Astrocyte (in vitro differentiated cells and primary cell): Measurements from ENCODE around the gene CDKN2C. TPM values are rescaled to one million over a fixed set of nuclear protein-coding genes. Genes with fewer than 3 reads are reported as not detected.

Experiments
- DNase-seq: peaks from one replicate; pipeline ENCODE4 v3.0.0-alpha.2; 2010; ENCODE audit warnings: low read depth
- FAIRE-seq: peaks from 2 replicates; lab custom pipeline; 2011; peaks lifted over from hg19 to GRCh38; lab: Jason Lieb, UNC
- H2AFZ ChIP-seq: 2 replicates; pipeline ENCODE4 v1.6.0; 2012; ENCODE audit warnings: low read depth, low read length, inconsistent platforms
- H3K27ac ChIP-seq: 2 replicates; pipeline ENCODE4 v1.5.1; 2011; ENCODE audit warnings: low read depth, low read length, inconsistent platforms
- H3K27me3 ChIP-seq: 2 replicates; pipeline ENCODE4 v1.6.0; 2011; ENCODE audit warnings: low read length, inconsistent platforms; ENCODE audit not compliant: insufficient read depth
- H3K36me3 ChIP-seq: 2 replicates; pipeline ENCODE4 v1.5.1; 2011; ENCODE audit warnings: low read length, inconsistent platforms; ENCODE audit not compliant: insufficient read depth
- H3K4me1 ChIP-seq: 2 replicates; pipeline ENCODE4 v1.5.1; 2011; ENCODE audit warnings: low read length, inconsistent platforms; ENCODE audit not compliant: insufficient read depth
- H3K4me2 ChIP-seq: 2 replicates; pipeline ENCODE4 v1.6.0; 2012; ENCODE audit warnings: low read length, inconsistent platforms
- H3K4me3 ChIP-seq: 2 replicates; pipeline ENCODE4 v1.5.1; 2011; ENCODE audit warnings: low read depth, mild to moderate bottlenecking, low read length, inconsistent platforms; ENCODE audit not compliant: insufficient read depth
- H3K79me2 ChIP-seq: 2 replicates; pipeline ENCODE4 v1.6.0; 2012; ENCODE audit warnings: mild to moderate bottlenecking, low read length, inconsistent platforms; ENCODE audit not compliant: insufficient read depth
- H3K9ac ChIP-seq: 2 replicates; pipeline ENCODE4 v1.6.0; 2012; ENCODE audit warnings: mild to moderate bottlenecking, low read length, inconsistent platforms
- H3K9me3 ChIP-seq: 2 replicates; pipeline ENCODE4 v1.5.1; 2012; ENCODE audit warnings: low read depth, mild to moderate bottlenecking, low read length, inconsistent platforms; ENCODE audit not compliant: insufficient read depth
- H4K20me1 ChIP-seq: 2 replicates; pipeline ENCODE4 v1.6.0; 2012; ENCODE audit warnings: low read length, inconsistent platforms; ENCODE audit not compliant: insufficient read depth
- H3K27ac Mint-ChIP-seq: one replicate; pipeline ENCODE4 v1.8.0; 2021; ENCODE audit warnings: mild to moderate bottlenecking, mixed read lengths; ENCODE audit not compliant: unreplicated experiment
- H3K27me3 Mint-ChIP-seq: one replicate; pipeline ENCODE4 v1.8.0; 2021; ENCODE audit warnings: low read depth, mixed read lengths; ENCODE audit not compliant: unreplicated experiment
- H3K36me3 Mint-ChIP-seq: one replicate; pipeline ENCODE4 v1.8.0; 2021; ENCODE audit warnings: low read depth, mixed read lengths; ENCODE audit not compliant: unreplicated experiment
- H3K4me1 Mint-ChIP-seq: one replicate; pipeline ENCODE4 v1.8.0; 2021; ENCODE audit warnings: low read depth, mixed read lengths; ENCODE audit not compliant: unreplicated experiment
- H3K4me3 Mint-ChIP-seq: one replicate; pipeline ENCODE4 v1.8.0; 2021; ENCODE audit warnings: mild to moderate bottlenecking, moderate library complexity, mixed read lengths; ENCODE audit not compliant: unreplicated experiment
- H3K9me3 Mint-ChIP-seq: one replicate; pipeline ENCODE4 v1.8.0; 2021; ENCODE audit warnings: mild to moderate bottlenecking, mixed read lengths; ENCODE audit not compliant: unreplicated experiment
- CTCF ChIP-seq: IDR thresholded peaks from 2 replicates; pipeline ENCODE4 v1.5.1; 2011; ENCODE audit warnings: low read depth, mild to moderate bottlenecking, inconsistent platforms, low read length, moderate library complexity; ENCODE audit not compliant: insufficient read depth
- EZH2 ChIP-seq: IDR thresholded peaks from 2 replicates; pipeline ENCODE4 v1.6.1; 2012; ENCODE audit warnings: mild to moderate bottlenecking, low read length, inconsistent platforms; ENCODE audit not compliant: insufficient read depth
- total RNA-seq: library from RNA; stranded (reverse); gene quantifications from 2 replicates; pipeline ENCODE4 v1.2.1, GENCODE V29; 2021

Gene CDKN2C
- total RNA-seq, 1 donor from 2014 or later, result 0.43 TPM

DNA sequence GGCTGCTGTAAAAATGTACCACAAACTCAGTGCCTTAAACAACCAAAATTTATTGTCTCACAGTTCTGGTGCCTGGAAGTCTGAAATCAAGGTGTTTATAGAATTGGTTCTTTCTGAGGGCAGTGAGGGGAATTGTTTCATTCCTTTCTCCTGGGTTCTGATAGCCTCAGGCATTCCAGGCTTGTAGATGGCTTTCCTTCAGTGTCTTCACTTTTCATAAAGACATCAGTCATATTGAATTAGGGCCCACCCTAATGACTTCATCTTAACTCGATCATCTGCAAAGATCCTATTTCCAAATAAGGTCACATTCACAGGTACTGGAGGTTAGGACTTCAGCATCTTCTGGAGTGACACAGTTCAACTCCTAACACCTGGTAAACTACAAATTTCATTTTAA, 15.0 kb downstream of the CDKN2C start:
- Mint-ChIP-seq H3K4me1 (no peaks in the 10 kb centered on the region), H3K36me3 (no peaks in the 10 kb centered on the region), H3K9me3 (no peaks in the 10 kb centered on the region), H3K27me3 (peaks cover 38% of the 10 kb centered on the region), H3K4me3 (no peak overlapping the region), H3K27ac (no peak overlapping the region)
- DNase-seq (no peak), FAIRE-seq (no peak)
- no peaks in the 10 kb centered on the region for H3K36me3 ChIP-seq
- H3K9me3 ChIP-seq, result no peaks in the 10 kb centered on the region
- no peak overlapping the region for H2AFZ ChIP-seq
- H4K20me1 ChIP-seq, result no peaks in the 10 kb centered on the region
- no peak overlapping the region for H3K4me3 ChIP-seq
- no peaks in the 10 kb centered on the region for H3K79me2 ChIP-seq
- H3K27me3 ChIP-seq, result no peaks in the 10 kb centered on the region
- no peak overlapping the region for H3K4me2 ChIP-seq
- H3K27ac ChIP-seq, result no peak overlapping the region
- no peak for TF ChIP-seq CTCF
- TF ChIP-seq EZH2, result no peak
- H3K9ac ChIP-seq, result no peak overlapping the region
- no peaks in the 10 kb centered on the region for H3K4me1 ChIP-seq

GRCh38 chr1:50986653-50987052, 16.6 kb downstream of the CDKN2C start:
- Histone ChIP-seq H3K27me3 (no peaks in the 10 kb centered on the region), H3K36me3 (no peaks in the 10 kb centered on the region), H3K4me2 (no peak overlapping the region), H2AFZ (no peak overlapping the region), H3K4me3 (no peak overlapping the region), H3K27ac (no peak overlapping the region), H3K9me3 (no peaks in the 10 kb centered on the region), H3K9ac (no peak overlapping the region), H3K4me1 (no peaks in the 10 kb centered on the region), H4K20me1 (no peaks in the 10 kb centered on the region), H3K79me2 (no peaks in the 10 kb centered on the region)
- Mint-ChIP-seq H3K4me3 (no peak overlapping the region), H3K27ac (no peak overlapping the region), H3K36me3 (no peaks in the 10 kb centered on the region), H3K9me3 (no peaks in the 10 kb centered on the region), H3K27me3 (peaks cover 29% of the 10 kb centered on the region), H3K4me1 (no peaks in the 10 kb centered on the region)
- TF ChIP-seq CTCF (no peak), EZH2 (no peak)
- DNase-seq (no peak), FAIRE-seq (no peak)

DNA sequence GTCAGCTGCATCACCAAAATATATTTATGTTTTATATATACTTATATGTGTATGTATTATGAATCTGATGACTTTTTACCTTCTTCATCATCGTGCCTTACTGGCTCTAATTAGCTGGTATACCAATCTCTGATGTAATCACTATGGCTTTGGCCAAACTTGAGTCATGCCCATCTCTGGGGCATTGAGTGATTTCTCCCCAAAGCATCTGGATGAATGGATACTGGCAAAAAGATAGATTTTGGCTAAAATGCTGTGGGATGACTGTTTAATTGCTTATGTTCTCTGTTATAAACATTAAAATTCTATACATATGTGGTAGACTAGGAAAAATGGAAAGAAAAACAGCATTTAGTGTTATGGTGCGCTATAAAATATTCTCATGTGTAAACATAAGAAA, 19.6 kb downstream of the CDKN2C start:
- Mint-ChIP-seq H3K4me1 (no peaks in the 10 kb centered on the region), H3K27ac (no peak overlapping the region), H3K27me3 (peaks cover 11% of the 10 kb centered on the region), H3K9me3 (no peaks in the 10 kb centered on the region), H3K36me3 (no peaks in the 10 kb centered on the region), H3K4me3 (no peak overlapping the region)
- Histone ChIP-seq H3K4me1 (no peaks in the 10 kb centered on the region), H3K27ac (no peak overlapping the region), H3K4me2 (no peak overlapping the region), H3K79me2 (no peaks in the 10 kb centered on the region), H3K4me3 (no peak overlapping the region), H3K9me3 (no peaks in the 10 kb centered on the region), H3K9ac (no peak overlapping the region), H3K36me3 (no peaks in the 10 kb centered on the region), H4K20me1 (no peaks in the 10 kb centered on the region), H2AFZ (no peak overlapping the region), H3K27me3 (no peaks in the 10 kb centered on the region)
- DNase-seq (no peak), FAIRE-seq (no peak)
- TF ChIP-seq EZH2 (no peak), CTCF (no peak)
